GM12874 (cell line): Measurements from ENCODE around the gene TNFAIP8.

Experiments used
- TF ChIP-seq, protein P1 (sequence below): IDR thresholded peaks from 2 replicates; pipeline ENCODE4 v1.5.1; 2011; ENCODE audit warnings: low read depth, mild to moderate bottlenecking, control low read depth, low read length, moderate library complexity; ENCODE audit not compliant: insufficient read depth

Gene TNFAIP8

DNA sequence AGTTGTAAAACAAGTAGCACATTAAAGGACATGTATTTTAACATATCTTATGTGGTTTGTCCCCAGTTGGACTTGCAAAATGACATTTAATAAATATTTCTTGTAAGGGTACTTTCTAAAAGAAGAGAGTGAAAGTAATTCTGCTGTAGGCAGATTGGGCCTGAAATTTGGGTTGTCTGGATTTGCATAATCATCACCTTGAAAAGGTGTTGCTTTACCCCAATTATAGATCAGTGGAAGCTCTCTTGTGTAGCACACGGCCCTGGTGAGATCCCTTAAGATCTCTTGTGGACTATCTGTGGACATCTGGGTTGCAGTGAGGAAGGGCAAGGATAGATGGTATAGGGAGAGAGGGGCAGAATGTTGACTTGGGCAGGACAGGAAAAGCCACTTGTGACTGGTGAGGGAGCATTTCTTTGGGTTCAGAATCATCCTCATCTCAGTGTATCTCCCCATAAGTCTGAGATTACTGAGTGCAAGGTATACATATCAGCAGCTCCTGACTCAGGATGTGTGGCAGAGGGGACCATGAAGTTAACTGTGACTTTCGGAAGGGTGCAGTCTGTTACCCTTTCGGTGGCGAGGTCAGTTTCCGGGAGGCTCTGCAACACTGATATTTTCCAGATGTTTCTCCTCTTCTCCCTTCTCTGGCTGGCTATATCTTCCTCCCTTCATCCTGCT, 2.0 kb upstream of the TNFAIP8 start:
- TF ChIP-seq, protein P1, sequence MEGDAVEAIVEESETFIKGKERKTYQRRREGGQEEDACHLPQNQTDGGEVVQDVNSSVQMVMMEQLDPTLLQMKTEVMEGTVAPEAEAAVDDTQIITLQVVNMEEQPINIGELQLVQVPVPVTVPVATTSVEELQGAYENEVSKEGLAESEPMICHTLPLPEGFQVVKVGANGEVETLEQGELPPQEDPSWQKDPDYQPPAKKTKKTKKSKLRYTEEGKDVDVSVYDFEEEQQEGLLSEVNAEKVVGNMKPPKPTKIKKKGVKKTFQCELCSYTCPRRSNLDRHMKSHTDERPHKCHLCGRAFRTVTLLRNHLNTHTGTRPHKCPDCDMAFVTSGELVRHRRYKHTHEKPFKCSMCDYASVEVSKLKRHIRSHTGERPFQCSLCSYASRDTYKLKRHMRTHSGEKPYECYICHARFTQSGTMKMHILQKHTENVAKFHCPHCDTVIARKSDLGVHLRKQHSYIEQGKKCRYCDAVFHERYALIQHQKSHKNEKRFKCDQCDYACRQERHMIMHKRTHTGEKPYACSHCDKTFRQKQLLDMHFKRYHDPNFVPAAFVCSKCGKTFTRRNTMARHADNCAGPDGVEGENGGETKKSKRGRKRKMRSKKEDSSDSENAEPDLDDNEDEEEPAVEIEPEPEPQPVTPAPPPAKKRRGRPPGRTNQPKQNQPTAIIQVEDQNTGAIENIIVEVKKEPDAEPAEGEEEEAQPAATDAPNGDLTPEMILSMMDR, result no peak

DNA sequence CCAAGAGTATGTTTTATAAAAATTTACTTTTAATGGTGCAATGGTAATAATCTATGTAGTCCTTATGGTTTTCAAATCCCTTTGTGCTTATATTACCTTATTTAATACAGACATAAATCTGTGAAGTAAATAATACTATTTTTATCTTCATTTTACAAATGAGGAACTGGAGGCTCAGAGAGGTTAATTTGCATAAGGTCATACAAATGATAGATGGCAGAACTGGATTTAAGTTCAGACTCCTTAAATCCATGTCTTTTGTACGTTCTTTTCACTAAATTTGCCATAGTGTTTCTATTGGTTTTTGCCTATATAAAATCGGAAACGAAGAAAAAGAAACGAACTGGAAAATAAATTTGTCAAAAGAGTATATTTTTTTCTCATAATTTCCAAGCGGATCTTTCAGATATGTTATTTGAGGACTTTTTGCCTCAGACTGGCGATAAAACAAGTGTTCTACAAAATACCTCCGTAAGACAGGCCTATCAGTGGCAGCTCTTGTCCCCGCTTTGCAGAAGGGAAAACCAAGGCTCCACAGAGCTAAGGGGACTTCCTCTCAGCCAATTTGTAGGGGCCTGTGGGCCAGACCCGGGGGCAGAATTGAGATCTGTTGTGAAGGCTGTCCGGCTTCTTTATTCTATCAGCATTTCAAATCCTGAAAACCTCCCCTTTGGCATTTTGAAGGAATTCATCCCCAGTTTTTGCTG, 1.1 kb upstream of the TNFAIP8 start:
- TF ChIP-seq, protein P1, result no peak

DNA sequence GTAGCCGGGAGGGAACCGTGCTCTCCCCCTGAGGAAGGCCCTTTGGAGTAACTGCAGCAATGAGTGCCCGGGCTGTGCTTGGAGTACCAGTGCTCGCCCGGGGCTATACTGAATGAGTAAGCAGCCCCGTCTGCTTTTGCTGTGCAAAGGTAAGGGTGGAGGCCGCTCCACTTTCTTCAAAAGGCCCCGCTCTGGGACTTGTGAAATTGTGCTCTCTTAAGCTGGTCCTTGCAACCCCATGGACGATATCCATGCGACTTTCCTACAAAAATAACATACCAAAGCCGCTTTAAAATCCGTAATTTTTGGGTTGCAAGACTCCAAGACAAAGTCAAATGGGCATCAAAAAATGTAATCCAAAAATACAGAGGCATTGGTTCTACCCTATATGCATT, 578 bp upstream of the TNFAIP8 start:
- TF ChIP-seq, protein P1, result no peak

DNA sequence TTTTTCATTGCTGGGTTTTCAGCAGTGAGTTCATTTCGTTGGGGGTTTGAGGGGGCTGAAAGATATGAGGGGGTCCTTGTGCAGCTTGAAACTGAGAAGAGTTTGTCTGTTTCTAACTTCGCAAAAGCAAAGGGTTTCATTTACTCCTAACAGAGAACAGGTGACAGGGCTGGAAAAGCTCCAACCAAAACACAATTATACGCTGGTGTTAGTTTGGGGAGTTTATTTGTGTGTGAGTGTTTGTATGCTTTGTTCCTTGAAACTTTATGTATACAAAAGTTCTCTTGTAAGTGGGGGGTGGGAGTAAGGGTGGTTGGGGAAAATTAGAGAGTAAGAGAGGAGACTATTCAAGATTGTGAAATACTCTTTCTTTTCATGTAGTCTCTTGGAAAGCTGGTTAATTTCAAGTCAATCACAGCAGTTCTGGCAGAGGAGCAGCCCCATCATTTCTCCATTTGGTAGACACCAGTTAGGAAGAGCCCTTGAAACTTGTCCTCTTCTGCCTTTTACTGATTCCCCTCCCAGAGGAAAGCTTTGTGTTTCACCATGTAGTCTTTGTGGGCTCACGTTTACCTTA, 881 bp downstream of the TNFAIP8 start:
- TF ChIP-seq, protein P1, result no peak

DNA sequence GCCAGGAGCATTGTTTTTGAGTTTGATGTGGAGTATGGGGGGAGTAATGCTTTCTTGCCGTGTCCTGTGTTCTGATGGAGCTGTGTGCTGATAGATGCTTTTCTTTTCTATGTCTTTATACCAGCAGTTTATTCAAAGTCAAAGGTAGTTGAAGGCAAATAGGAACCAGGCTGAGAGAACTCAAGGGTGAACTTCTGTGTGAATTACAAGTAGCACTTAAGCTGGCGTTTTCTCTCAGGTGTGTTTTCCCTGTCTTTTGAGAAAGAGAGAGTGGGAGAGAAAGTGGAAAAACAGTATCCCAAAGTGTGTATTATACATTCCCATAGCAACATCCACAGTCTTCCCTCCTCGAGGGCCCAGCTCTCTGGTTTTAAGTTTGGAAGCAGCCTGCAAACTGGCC, 1.5 kb downstream of the TNFAIP8 start:
- TF ChIP-seq, protein P1, result no peak

DNA sequence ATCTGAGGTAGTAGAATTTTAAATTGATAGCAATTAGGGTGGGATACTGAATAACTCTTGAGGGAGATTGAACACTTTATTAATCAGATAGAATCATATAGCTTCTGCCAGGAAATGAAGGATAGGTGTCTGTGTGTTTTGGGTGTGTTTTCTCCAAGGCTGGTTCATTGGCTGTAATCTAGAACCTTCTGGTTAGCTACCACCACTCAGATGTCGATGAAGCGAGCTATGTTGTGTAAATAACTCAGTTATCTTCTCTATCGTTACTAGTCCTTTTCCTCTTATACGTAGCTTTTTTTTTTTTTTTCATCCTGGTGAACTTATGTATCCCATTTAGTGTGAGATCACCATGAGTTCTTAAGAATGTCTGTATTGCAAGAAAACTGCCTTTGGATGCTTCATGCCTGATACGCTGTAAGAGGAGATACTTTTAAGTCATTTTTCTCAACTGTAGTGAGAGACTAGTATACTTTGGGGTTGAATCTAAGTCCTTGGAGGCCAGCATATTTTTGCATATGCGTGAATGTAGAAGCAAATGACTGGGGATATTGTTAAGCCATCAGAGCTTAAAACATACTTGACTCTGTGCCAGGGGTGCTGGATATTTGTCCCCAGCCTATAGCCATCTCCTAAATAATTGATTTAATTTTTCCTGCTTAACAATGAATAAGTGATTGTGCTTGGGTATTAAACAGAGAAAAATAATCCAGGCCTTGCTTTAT, 2.1 kb downstream of the TNFAIP8 start:
- TF ChIP-seq, protein P1, result no peak

DNA sequence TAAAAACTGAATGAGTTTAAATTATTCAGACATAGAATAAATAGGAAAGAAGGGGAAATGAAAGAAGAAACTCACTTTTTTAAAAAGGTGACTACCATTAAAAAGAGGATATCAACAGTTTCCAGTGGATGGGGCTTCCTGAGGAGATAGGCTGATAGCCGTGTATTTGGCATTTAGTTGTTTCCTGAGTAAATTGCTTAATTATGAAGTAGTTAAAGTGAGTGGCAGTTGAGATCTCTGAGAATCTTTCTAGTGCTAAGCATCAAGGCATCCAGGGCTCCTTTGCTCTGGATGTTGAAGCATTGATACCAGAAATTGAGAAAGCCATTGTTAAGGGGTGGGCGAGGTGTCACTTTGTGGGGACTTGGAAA, 2.7 kb downstream of the TNFAIP8 start:
- TF ChIP-seq, protein P1, result no peak
